HepG2 (cell line): ENCODE measurements around the gene ENTPD2. TPM values are rescaled to one million over a fixed set of nuclear protein-coding genes. Genes with fewer than 3 reads are reported as not detected.

Source experiments
- HNF1B ChIP-seq: sonication (generic); formaldehyde crosslinking; IDR thresholded peaks from 2 replicates; pipeline ENCODE4 v1.5.1; 2020; ENCODE audit warnings: mild to moderate bottlenecking, moderate library complexity, missing genetic modification reagents
- MIER2 ChIP-seq: IDR thresholded peaks from 2 replicates; pipeline ENCODE4 v1.6.1; 2016; ENCODE audit warnings: missing biosample characterization, missing genetic modification reagents
- NFYB ChIP-seq: sonication (generic); formaldehyde crosslinking; IDR thresholded peaks from 2 replicates; pipeline ENCODE4 v1.4.0; 2020; ENCODE audit warnings: missing genetic modification reagents
- PAF1 ChIP-seq: IDR thresholded peaks from 2 replicates; pipeline ENCODE4 v1.6.1; 2016; ENCODE audit warnings: missing genetic modification reagents, missing compliant biosample characterization
- TEAD3 ChIP-seq: optimal IDR thresholded peaks from 2 replicates; pipeline ENCODE3; 2016; ENCODE audit warnings: borderline replicate concordance
- TFAP4 ChIP-seq: sonication (generic); IDR thresholded peaks from 2 replicates; pipeline ENCODE4 v1.6.1; 2016; ENCODE audit warnings: low read depth, borderline replicate concordance
- TOE1 ChIP-seq: sonication (generic); formaldehyde crosslinking; IDR thresholded peaks from 2 replicates; pipeline ENCODE4 v1.4.0; 2020; ENCODE audit warnings: mild to moderate bottlenecking, missing genetic modification reagents
- XRCC5 ChIP-seq: fragments of 200-400 bp; formaldehyde crosslinking; optimal IDR thresholded peaks from 2 replicates; pipeline ENCODE3; 2017; ENCODE audit warnings: mild to moderate bottlenecking, low read length
- ZFX ChIP-seq: sonication (generic); formaldehyde crosslinking; IDR thresholded peaks from 2 replicates; pipeline ENCODE4 v1.4.0; 2020; ENCODE audit warnings: mild to moderate bottlenecking, low read depth, missing genetic modification reagents, moderate library complexity
- ZNF253 ChIP-seq: sonication (generic); formaldehyde crosslinking; IDR thresholded peaks from 2 replicates; pipeline ENCODE4 v1.8.0; 2022; ENCODE audit warnings: mild to moderate bottlenecking, missing genetic modification reagents, borderline replicate concordance
- ZNF318 ChIP-seq: sonication (generic); formaldehyde crosslinking; IDR thresholded peaks from 2 replicates; pipeline ENCODE4 v1.4.0; 2020; ENCODE audit warnings: mild to moderate bottlenecking, missing genetic modification reagents
- ZNF34 ChIP-seq: sonication (generic); formaldehyde crosslinking; IDR thresholded peaks from 2 replicates; pipeline ENCODE4 v1.4.0; 2020; ENCODE audit warnings: mild to moderate bottlenecking, missing genetic modification reagents, borderline replicate concordance
- ZNF414 ChIP-seq: sonication (generic); formaldehyde crosslinking; IDR thresholded peaks from 2 replicates; pipeline ENCODE4 v1.5.0; 2020; ENCODE audit warnings: missing genetic modification reagents
- ZNF549 ChIP-seq: sonication (generic); formaldehyde crosslinking; IDR thresholded peaks from 2 replicates; pipeline ENCODE4 v1.5.0; 2020; ENCODE audit warnings: missing genetic modification reagents
- ZNF687 ChIP-seq: sonication (generic); formaldehyde crosslinking; IDR thresholded peaks from 2 replicates; pipeline ENCODE4 v1.5.1; 2020; ENCODE audit warnings: mild to moderate bottlenecking, missing genetic modification reagents, moderate library complexity
- polyA plus RNA-seq, 8 experiments: library from polyadenylated mRNA; depleted of rRNA in 3 of 8; stranded (reverse) in 7 of 8; unstranded in 1 of 8; fragments of >200 nt; fragmentation: Illumina TruSeq in 4 of 8; extraction: Trizol in 4 of 8; gene quantifications; 2 replicates each; pipeline versions ENCODE4 v1.2.1 to v1.2.3, GENCODE V29; 2011 to 2016; ENCODE audit warnings: low read depth in 4 of 8, missing spikeins in 1 of 8, mixed read lengths in 1 of 8; ENCODE audit not compliant: insufficient read depth in 1 of 8
- total RNA-seq, 5 experiments: library from RNA; depleted of rRNA; stranded (reverse); fragments of >200 nt; fragmentation: Illumina TruSeq; extraction: Trizol; gene quantifications; 2 replicates each; pipeline ENCODE4 v1.2.3, GENCODE V29; 2016; ENCODE audit warnings: low read depth in 1 of 5

ENTPD2 gene
- total and polyA plus RNA-seq, 2 of the 13 experiments (the other 11 are each of a cell fraction or from before 2014, with no cell fraction given), result 0.95 to 3.2 TPM

- TF ChIP-seq ZNF318 (CRISPR knock-in tag) (no peak), MIER2 (CRISPR knock-in tag) (no peak), ZNF253 (CRISPR knock-in tag) (0 out of 2 replicates have a peak, but pooled peaks have one; percentile 18), TFAP4 (0 out of 2 replicates have a peak, but pooled peaks have one; percentile 23), ZNF549 (CRISPR knock-in tag) (no peak), PAF1 (CRISPR knock-in tag) (no peak), TOE1 (CRISPR knock-in tag) (no peak), TEAD3 (CRISPR knock-in tag) (peak; percentile 10), ZFX (CRISPR knock-in tag) (peak; percentile 71), NFYB (CRISPR knock-in tag) (no peak), ZNF34 (CRISPR knock-in tag) (no peak), ZNF687 (CRISPR knock-in tag) (peak; percentile 73), ZNF414 (CRISPR knock-in tag) (no peak; the same call in 1 of the 2 replicates), HNF1B (0 out of 2 replicates have a peak, but pooled peaks have one; percentile 41), XRCC5 (peak; percentile 59)
These were observed 17.0 kb upstream of the ENTPD2 start (continued) for GRCh38 chr9:137070906-137071275.
